Neural cell (in vitro differentiated cells): ENCODE measurements around the gene MMP28. TPM values are rescaled to one million over a fixed set of nuclear protein-coding genes. Genes with fewer than 3 reads are reported as not detected.
A peak's percentile ranks its signal among the peaks of the same experiment; 100 is the strongest.

Source experiments
- H2AFZ ChIP-seq: fragments of 200-600, 300-800 bp; sonication (generic), shearing (Covaris generic); 2 replicates; pipeline ENCODE4 v1.6.0; 2014; ENCODE audit warnings: low read depth, mild to moderate bottlenecking, antibody characterized with exemption, low read length, moderate library complexity
- H3F3A ChIP-seq: fragments of 200-600 bp; shearing (Covaris generic); 2 replicates; pipeline ENCODE4 v1.6.1; 2016; ENCODE audit warnings: mild to moderate bottlenecking, moderate library complexity, mixed read lengths, antibody characterized with exemption, low read length; ENCODE audit not compliant: insufficient read depth, poor library complexity, severe bottlenecking
- H3K27ac ChIP-seq: fragments of 200-600, 300-800 bp; sonication (generic), shearing (Covaris generic); 2 replicates; pipeline ENCODE4 v1.5.1; 2014; ENCODE audit warnings: mild to moderate bottlenecking, low read length, moderate library complexity
- H3K27me3 ChIP-seq: fragments of 300-800, 200-600 bp; sonication (generic), shearing (Covaris generic); 2 replicates; pipeline ENCODE4 v1.6.0; 2014; ENCODE audit warnings: mild to moderate bottlenecking, low read depth, low read length, moderate library complexity; ENCODE audit not compliant: insufficient read depth
- H3K36me3 ChIP-seq: fragments of 300-800, 200-600 bp; sonication (generic), shearing (Covaris generic); 2 replicates; pipeline ENCODE4 v1.5.1; 2014; ENCODE audit warnings: mild to moderate bottlenecking, antibody characterized with exemption, low read length, moderate library complexity; ENCODE audit not compliant: insufficient read depth
- H3K4me2 ChIP-seq: fragments of 300-800, 200-600 bp; sonication (generic), shearing (Covaris generic); 2 replicates; pipeline ENCODE4 v1.6.0; 2014; ENCODE audit warnings: mild to moderate bottlenecking, low read length
- H3K4me3 ChIP-seq: fragments of 300-800, 200-600 bp; sonication (generic), shearing (Covaris generic); 2 replicates; pipeline ENCODE4 v1.5.1; 2014; ENCODE audit warnings: mild to moderate bottlenecking, low read length, moderate library complexity
- H3K79me2 ChIP-seq: fragments of 200-600 bp; shearing (Covaris generic); replicated peaks from 2 replicates; pipeline ENCODE4 v1.6.0; 2014; ENCODE audit warnings: mild to moderate bottlenecking, low read length, moderate library complexity; ENCODE audit not compliant: insufficient read depth
- H3K9ac ChIP-seq: fragments of 300-800, 200-600 bp; sonication (generic), shearing (Covaris generic); 2 replicates; pipeline ENCODE4 v1.6.1; 2016; ENCODE audit warnings: mild to moderate bottlenecking, low read length, mixed read lengths
- H3K9me2 ChIP-seq: fragments of 200-600 bp; shearing (Covaris generic); 2 replicates; pipeline ENCODE4 v1.6.1; 2016; ENCODE audit warnings: mild to moderate bottlenecking, low read length, mixed read lengths; ENCODE audit not compliant: insufficient read depth
- H3K9me3 ChIP-seq: fragments of 200-600, 300-800 bp; sonication (generic), shearing (Covaris generic); 2 replicates; pipeline ENCODE4 v1.6.1; 2016; ENCODE audit warnings: mild to moderate bottlenecking, mixed run types, low read length, moderate library complexity, mixed read lengths
- H4K20me1 ChIP-seq: fragments of 200-600 bp; shearing (Covaris generic); 2 replicates; pipeline ENCODE4 v1.6.1; 2016; ENCODE audit warnings: mild to moderate bottlenecking, mixed run types; ENCODE audit not compliant: insufficient read depth
- EP300 ChIP-seq: fragments of 450-650 bp; conservative IDR thresholded peaks from 2 replicates; pipeline ENCODE4 v1.6.1; 2014; ENCODE audit warnings: antibody characterized with exemption, mild to moderate bottlenecking, moderate library complexity; ENCODE audit not compliant: poor library complexity, severe bottlenecking
- EZH2 ChIP-seq: fragments of 200-600, 300-800 bp; shearing (Covaris generic), sonication (generic); IDR thresholded peaks from 2 replicates; pipeline ENCODE4 v1.6.1; 2014; ENCODE audit warnings: antibody characterized with exemption, low read length, borderline replicate concordance, mild to moderate bottlenecking; ENCODE audit not compliant: insufficient read depth, poor library complexity, severe bottlenecking
- MXI1 ChIP-seq: fragments of 450-650 bp; conservative IDR thresholded peaks from 2 replicates; pipeline ENCODE4 v1.6.1; 2014; ENCODE audit warnings: antibody characterized with exemption, mild to moderate bottlenecking; ENCODE audit not compliant: poor library complexity, severe bottlenecking
- POLR2AphosphoS5 ChIP-seq: IDR thresholded peaks from 2 replicates; pipeline ENCODE4 v1.6.1; 2012
- RAD21 ChIP-seq: fragments of 450-650 bp; conservative IDR thresholded peaks from 2 replicates; pipeline ENCODE4 v1.6.1; 2014; ENCODE audit warnings: antibody characterized with exemption, mild to moderate bottlenecking, moderate library complexity
- REST ChIP-seq: IDR thresholded peaks from 2 replicates; pipeline ENCODE4 v1.6.1; 2012; ENCODE audit warnings: borderline replicate concordance
- SMC3 ChIP-seq: fragments of 450-650 bp; conservative IDR thresholded peaks from 2 replicates; pipeline ENCODE4 v1.6.1; 2014; ENCODE audit warnings: antibody characterized with exemption, mild to moderate bottlenecking, moderate library complexity; ENCODE audit not compliant: poor library complexity
- TAF1 ChIP-seq: IDR thresholded peaks from 2 replicates; pipeline ENCODE4 v1.6.1; 2012; ENCODE audit warnings: low read depth
- polyA plus RNA-seq: library from polyadenylated mRNA; depleted of rRNA; stranded (reverse); fragments of >200 nt; gene quantifications from 2 replicates; pipeline ENCODE4 v1.2.3, GENCODE V29; 2014
- TF ChIP-seq, protein P1 (sequence below): fragments of 450-650 bp; IDR thresholded peaks from 2 replicates; pipeline ENCODE4 v1.5.1; 2014; ENCODE audit warnings: antibody characterized with exemption, mild to moderate bottlenecking, moderate library complexity; ENCODE audit not compliant: poor library complexity, severe bottlenecking

MMP28 gene
- polyA plus RNA-seq, 1 donor from 2014 or later: 0.31 TPM

GRCh38 chr17:35731917-35732805 lies 63.3 kb downstream of the MMP28 start:
- peak overlapping the region; percentile 62 for H3K4me2 ChIP-seq
- TF ChIP-seq MXI1 (peak; percentile 49), SMC3 (no peak)
- no peaks in the 10 kb centered on the region for H4K20me1 ChIP-seq
- H3K9ac ChIP-seq: peak overlapping the region; percentile 62
- H3F3A ChIP-seq: no peaks in the 10 kb centered on the region
- no peaks in the 10 kb centered on the region for H3K27me3 ChIP-seq
- H3K9me3 ChIP-seq: no peaks in the 10 kb centered on the region
- H2AFZ ChIP-seq: peak overlapping the region; percentile 27
- H3K4me3 ChIP-seq: peak overlapping the region; percentile 82
- no peaks in the 10 kb centered on the region for H3K36me3 ChIP-seq
- H3K79me2 ChIP-seq: no peaks in the 10 kb centered on the region
- no peak overlapping the region for H3K27ac ChIP-seq
- H3K9me2 ChIP-seq: no peaks in the 10 kb centered on the region

GRCh38 chr17:35731239-35731916 lies 64.1 kb downstream of the MMP28 start, which contains the start of gene RASL10B:
Gene RASL10B, plus strand, starts transcription at chr17:35731639. Its CDS starts 3,546 bp downstream, at chr17:35735185.
- Histone ChIP-seq H3K4me3 (peak within 1 kb of the TSS; percentile 82), H4K20me1 (no peaks in the 10 kb centered on the region), H2AFZ (peak within 1 kb of the TSS; percentile 27), H3F3A (no peaks in the 10 kb centered on the region), H3K79me2 (no peaks in the 10 kb centered on the region), H3K27me3 (no peaks in the 10 kb centered on the region), H3K36me3 (no peaks in the 10 kb centered on the region), H3K27ac (no peak within 1 kb of the TSS), H3K9me2 (no peaks in the 10 kb centered on the region), H3K9ac (peak within 1 kb of the TSS; percentile 62), H3K4me2 (peak within 1 kb of the TSS; percentile 62), H3K9me3 (no peaks in the 10 kb centered on the region)
- peak; percentile 64 for TF ChIP-seq POLR2AphosphoS5
- peak; percentile 30 for TF ChIP-seq MXI1
- TF ChIP-seq RAD21: no peak

GRCh38 chr17:35730400-35731005 lies 64.9 kb downstream of the MMP28 start:
- Histone ChIP-seq H3K9me2 (no peaks in the 10 kb centered on the region), H3K79me2 (no peaks in the 10 kb centered on the region), H3K27ac (no peak overlapping the region), H4K20me1 (no peaks in the 10 kb centered on the region), H3K9me3 (no peaks in the 10 kb centered on the region), H3K4me3 (no peak overlapping the region), H3K36me3 (no peaks in the 10 kb centered on the region), H3K27me3 (no peaks in the 10 kb centered on the region), H2AFZ (no peak overlapping the region), H3K4me2 (no peak overlapping the region), H3F3A (no peaks in the 10 kb centered on the region), H3K9ac (no peak overlapping the region)
- TF ChIP-seq MXI1 (no peak), REST (no peak), EP300 (no peak), SMC3 (no peak), TAF1 (no peak), RAD21 (no peak), EZH2 (no peak), POLR2AphosphoS5 (no peak)
- TF ChIP-seq, protein P1, sequence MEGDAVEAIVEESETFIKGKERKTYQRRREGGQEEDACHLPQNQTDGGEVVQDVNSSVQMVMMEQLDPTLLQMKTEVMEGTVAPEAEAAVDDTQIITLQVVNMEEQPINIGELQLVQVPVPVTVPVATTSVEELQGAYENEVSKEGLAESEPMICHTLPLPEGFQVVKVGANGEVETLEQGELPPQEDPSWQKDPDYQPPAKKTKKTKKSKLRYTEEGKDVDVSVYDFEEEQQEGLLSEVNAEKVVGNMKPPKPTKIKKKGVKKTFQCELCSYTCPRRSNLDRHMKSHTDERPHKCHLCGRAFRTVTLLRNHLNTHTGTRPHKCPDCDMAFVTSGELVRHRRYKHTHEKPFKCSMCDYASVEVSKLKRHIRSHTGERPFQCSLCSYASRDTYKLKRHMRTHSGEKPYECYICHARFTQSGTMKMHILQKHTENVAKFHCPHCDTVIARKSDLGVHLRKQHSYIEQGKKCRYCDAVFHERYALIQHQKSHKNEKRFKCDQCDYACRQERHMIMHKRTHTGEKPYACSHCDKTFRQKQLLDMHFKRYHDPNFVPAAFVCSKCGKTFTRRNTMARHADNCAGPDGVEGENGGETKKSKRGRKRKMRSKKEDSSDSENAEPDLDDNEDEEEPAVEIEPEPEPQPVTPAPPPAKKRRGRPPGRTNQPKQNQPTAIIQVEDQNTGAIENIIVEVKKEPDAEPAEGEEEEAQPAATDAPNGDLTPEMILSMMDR: no peak
